Measurements from ENCODE around the gene SMC1A.

GRCh38 chrX:53379008-53379710 is 43.3 kb downstream of the SMC1A start:
- no peak for TF ChIP-seq CTCF (IDR thresholded peaks at IDR 0.05)
- no peak for TF ChIP-seq POLR2AphosphoS5 (IDR thresholded peaks at IDR 0.05; ENCODE audit: low read depth, low read length)
- TF ChIP-seq REST (IDR thresholded peaks at IDR 0.05; ENCODE audit: insufficient read depth in 1 of 2, low read depth in 2 of 2, low read length in 1 of 2), result no peak
- no peak for TF ChIP-seq TCF7L2 (IDR thresholded peaks at IDR 0.05; ENCODE audit: low read depth, low read length)
- TF ChIP-seq SIN3A (IDR thresholded peaks at IDR 0.05; ENCODE audit: borderline replicate concordance, insufficient read depth, low read depth, low read length), result no peak
